Neural progenitor cell (in vitro differentiated cells): ENCODE data around the gene ALDOA.

Experiments
- EZH2 ChIP-seq: fragments of 200-600 bp; sonication (generic); IDR thresholded peaks from 2 replicates; pipeline ENCODE4 v1.6.1; 2017; ENCODE audit warnings: antibody characterized with exemption, mild to moderate bottlenecking, moderate library complexity
- TF ChIP-seq, protein P1 (sequence below): fragments of 200-600 bp; sonication (generic); IDR thresholded peaks from 2 replicates; pipeline ENCODE4 v1.5.1; 2017; ENCODE audit warnings: antibody characterized with exemption, mild to moderate bottlenecking

DNA sequence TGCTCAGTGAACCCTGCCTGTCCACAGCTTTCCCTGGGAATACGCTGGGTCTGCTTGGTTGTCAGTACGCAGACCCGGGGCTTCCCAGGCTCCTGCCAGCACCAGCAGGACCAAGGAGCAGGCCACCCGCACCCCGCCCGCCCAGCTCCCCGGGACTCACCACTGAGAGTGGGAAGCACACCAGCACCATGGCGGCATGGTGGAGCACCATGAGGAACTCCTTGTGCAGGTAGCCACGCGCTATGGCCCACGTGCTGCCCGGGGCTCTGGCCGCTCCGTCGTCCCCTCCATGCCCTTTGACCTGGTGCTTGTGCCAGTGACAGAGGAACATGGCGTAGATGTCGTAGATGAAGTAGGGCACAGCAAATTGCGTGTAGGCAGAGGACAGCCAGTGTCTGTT lies 39.1 kb upstream of the ALDOA start:
- no peak for TF ChIP-seq EZH2
- TF ChIP-seq, protein P1, sequence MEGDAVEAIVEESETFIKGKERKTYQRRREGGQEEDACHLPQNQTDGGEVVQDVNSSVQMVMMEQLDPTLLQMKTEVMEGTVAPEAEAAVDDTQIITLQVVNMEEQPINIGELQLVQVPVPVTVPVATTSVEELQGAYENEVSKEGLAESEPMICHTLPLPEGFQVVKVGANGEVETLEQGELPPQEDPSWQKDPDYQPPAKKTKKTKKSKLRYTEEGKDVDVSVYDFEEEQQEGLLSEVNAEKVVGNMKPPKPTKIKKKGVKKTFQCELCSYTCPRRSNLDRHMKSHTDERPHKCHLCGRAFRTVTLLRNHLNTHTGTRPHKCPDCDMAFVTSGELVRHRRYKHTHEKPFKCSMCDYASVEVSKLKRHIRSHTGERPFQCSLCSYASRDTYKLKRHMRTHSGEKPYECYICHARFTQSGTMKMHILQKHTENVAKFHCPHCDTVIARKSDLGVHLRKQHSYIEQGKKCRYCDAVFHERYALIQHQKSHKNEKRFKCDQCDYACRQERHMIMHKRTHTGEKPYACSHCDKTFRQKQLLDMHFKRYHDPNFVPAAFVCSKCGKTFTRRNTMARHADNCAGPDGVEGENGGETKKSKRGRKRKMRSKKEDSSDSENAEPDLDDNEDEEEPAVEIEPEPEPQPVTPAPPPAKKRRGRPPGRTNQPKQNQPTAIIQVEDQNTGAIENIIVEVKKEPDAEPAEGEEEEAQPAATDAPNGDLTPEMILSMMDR: no peak
